Activated naive CD4-positive, alpha-beta T cell treated with anti-CD3 and anti-CD28 coated beads, Interleukin-2, amount 50 U/mL, for 24 hours (primary cell): ENCODE results near the gene KIAA1549.

ENCODE experiments used
- H3K27ac Mint-ChIP-seq: one replicate; pipeline ENCODE4 v1.8.0; 2021; ENCODE audit warnings: mild to moderate bottlenecking, mixed read lengths
- H3K27me3 Mint-ChIP-seq: one replicate; pipeline ENCODE4 v1.8.0; 2021; ENCODE audit warnings: mixed read lengths
- H3K36me3 Mint-ChIP-seq: one replicate; pipeline ENCODE4 v1.8.0; 2021; ENCODE audit warnings: mixed read lengths
- H3K4me1 Mint-ChIP-seq: one replicate; pipeline ENCODE4 v1.8.0; 2021; ENCODE audit warnings: mixed read lengths
- H3K4me3 Mint-ChIP-seq: one replicate; pipeline ENCODE4 v1.8.0; 2021; ENCODE audit warnings: mild to moderate bottlenecking, mixed read lengths
- H3K9me3 Mint-ChIP-seq: one replicate; pipeline ENCODE4 v1.8.0; 2021; ENCODE audit warnings: mixed read lengths

The KIAA1549 gene

DNA sequence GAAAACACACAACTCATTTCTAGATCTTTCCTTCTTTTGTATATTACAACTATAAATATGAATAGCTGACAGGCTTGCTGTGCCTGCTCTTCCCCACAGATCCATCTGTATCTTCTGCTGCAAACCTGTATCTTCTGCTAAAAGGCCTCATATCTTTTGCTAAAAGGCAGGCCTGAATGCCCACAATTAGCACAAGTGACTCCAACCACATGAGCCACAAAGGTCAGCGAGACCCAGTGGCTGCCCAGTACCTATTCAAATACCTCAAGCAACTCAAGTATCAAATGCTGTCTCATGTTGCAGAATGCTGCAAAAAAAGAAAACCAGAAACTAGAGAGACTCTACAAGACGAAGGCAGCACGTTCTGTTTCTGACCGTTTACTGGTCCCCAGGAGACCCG lies 128.7 kb downstream of the KIAA1549 start:
- H3K36me3 Mint-ChIP-seq, result no peaks in the 10 kb centered on the region
- H3K27ac Mint-ChIP-seq, result no peak overlapping the region
- no peaks in the 10 kb centered on the region for H3K4me1 Mint-ChIP-seq
- no peaks in the 10 kb centered on the region for H3K9me3 Mint-ChIP-seq
- H3K27me3 Mint-ChIP-seq, result peaks cover 1% of the 10 kb centered on the region
- no peak overlapping the region for H3K4me3 Mint-ChIP-seq

DNA sequence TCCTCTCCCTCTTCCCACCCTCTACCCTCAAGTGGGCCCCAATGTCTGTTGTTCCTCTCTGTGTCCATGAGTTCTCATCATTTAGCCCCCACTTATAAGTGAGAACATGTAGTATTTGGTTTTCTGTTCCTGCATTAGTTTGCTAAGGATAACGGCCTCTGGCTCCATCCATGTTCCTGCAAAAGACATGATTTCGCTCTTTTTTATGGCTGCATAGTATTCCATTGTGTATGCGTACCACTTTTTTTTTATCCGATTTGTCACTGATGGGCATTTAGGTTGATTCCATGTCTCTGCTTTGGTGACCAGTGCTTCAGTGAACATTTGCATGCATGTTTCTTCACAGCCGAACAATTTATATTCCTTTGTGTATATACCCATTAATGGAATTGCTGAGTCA lies 131.5 kb downstream of the KIAA1549 start:
- Mint-ChIP-seq H3K4me3 (no peak overlapping the region), H3K4me1 (no peaks in the 10 kb centered on the region), H3K36me3 (no peaks in the 10 kb centered on the region), H3K27me3 (no peaks in the 10 kb centered on the region), H3K27ac (peak overlapping the region; percentile 26), H3K9me3 (no peaks in the 10 kb centered on the region)

DNA sequence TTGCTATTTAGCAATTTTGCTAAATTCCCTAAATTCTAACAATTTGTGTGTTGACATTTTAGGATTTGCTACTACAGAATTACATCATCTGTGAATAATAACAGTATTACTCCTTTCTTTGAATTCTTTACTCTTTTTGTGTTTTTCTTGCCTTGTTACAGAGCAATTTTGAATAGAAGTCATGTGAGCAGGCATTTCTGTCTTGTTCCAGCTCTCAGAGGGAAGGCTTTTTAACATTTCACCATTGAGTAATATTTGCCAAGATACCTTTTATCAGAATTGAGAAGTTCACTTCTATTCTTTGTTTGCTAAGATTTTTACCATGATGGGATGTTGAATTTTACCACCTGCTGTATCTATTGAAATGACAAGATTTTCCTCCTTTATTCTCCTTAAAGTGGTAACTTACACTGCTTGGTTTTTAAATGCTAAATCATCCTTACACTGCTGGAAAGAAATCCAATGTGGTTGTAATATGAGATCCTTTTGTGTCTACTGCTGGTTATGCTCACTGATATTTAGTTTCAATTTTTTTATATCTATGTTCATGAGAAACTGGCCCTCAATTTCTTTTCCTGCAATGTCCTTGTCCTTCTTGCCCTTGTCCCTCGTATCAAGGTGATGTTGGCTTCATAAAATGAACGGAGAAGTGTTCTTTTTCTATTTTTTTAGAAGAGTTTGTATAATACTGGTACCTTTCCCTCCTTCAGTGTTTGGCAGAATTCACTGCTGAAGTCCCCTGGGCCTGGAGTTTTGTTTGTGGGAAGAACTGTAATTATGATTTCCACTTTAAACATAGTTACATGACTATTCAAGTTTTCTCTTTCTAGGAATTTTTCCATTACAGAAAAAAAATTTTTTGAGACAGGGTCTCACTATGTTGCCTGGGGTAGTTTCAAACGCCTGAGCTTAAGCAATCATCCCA lies 132.9 kb downstream of the KIAA1549 start:
- Mint-ChIP-seq H3K27me3 (no peaks in the 10 kb centered on the region), H3K36me3 (no peaks in the 10 kb centered on the region), H3K27ac (no peak overlapping the region), H3K9me3 (no peaks in the 10 kb centered on the region), H3K4me3 (no peak overlapping the region), H3K4me1 (no peaks in the 10 kb centered on the region)

DNA sequence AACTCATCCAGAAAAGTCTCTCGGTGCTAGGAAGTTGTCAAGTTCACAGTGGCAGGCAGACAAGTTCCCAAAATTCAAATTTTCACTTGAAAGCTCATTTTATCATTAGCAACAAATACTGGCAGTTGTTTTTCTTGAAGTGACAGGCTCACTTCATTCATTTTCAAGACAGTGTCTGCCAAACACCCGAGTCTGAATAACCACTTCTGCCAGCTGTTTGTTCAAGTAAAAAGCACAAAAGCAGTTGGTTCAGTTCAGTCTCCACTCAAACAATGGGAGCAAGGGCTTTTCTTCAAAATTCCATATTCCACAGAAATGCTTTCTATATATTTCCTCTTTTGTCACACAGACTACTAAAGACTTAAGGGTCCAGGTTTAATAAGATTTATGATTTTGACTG lies 135.5 kb downstream of the KIAA1549 start:
- Mint-ChIP-seq H3K4me3 (no peak overlapping the region), H3K9me3 (no peaks in the 10 kb centered on the region), H3K36me3 (no peaks in the 10 kb centered on the region), H3K27me3 (no peaks in the 10 kb centered on the region), H3K27ac (no peak overlapping the region), H3K4me1 (no peaks in the 10 kb centered on the region)

DNA sequence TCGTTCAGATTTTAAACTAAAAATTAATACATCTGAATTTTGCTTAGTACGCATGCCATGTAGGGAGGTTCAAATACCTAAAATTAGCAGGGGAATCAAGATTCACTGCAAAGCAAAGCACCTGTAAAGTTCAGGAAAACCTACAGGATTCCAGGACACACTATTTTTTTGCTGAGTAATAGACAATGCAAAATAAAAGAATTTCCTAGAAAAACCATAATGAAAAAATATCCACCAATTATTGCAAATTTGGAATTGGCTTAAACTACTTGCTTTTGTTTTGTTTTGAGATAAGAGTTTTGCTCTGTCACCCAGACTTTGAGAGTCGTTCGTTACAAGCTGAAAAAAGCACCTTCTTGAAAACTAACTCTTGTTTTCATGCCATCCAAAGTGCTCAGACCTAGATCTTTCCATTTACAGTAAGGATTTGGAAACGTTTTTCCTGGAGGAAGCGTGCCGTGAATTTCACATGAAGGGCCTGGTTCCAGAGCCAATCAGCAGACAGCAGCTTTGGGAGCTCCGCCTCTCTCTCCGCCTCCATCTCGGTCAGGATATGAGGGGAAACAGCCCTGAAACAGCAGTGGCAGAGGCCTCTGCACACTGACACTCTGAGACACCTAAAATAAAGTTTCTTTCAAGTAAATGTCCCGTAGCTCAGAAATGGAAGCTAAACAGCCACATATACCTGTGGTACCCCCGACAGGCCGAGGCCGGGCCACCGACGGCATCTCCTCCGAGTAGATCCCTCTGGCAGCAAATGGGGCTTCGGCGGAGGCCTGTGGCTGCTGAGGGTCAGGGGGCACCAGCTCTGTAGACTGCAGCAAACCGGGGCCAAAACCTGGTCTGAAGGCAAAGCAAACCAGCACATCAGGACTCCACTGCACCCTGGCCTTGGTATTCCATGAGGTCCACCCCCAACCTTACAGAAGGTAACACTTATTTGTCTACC lies 137.3 kb downstream of the KIAA1549 start:
- Mint-ChIP-seq H3K4me3 (no peak overlapping the region), H3K4me1 (no peaks in the 10 kb centered on the region), H3K9me3 (no peaks in the 10 kb centered on the region), H3K27me3 (peaks cover 3% of the 10 kb centered on the region), H3K36me3 (no peaks in the 10 kb centered on the region), H3K27ac (no peak overlapping the region)

DNA sequence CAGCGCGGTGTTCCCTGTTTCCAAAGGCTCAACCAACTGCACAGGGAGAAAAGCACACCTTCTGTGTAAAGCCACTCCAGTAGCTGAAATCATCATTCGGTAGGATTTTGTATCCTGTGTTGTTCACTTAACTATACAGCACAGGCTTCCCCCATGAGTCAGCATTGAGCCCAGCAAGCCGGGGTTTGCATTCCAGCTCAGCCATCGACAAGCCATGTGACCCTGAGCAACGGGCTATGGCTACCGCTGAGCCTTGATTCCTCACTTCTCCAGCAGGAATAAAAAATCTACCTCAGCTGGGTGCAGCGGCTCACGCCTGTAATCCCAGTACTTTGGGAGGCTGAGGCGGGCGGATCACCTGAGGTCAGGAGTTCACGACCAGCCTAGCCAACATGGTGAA lies 139.1 kb downstream of the KIAA1549 start:
- no peaks in the 10 kb centered on the region for H3K36me3 Mint-ChIP-seq
- no peaks in the 10 kb centered on the region for H3K4me1 Mint-ChIP-seq
- no peaks in the 10 kb centered on the region for H3K9me3 Mint-ChIP-seq
- H3K27me3 Mint-ChIP-seq, result peaks cover 3% of the 10 kb centered on the region
- H3K27ac Mint-ChIP-seq, result no peak overlapping the region
- H3K4me3 Mint-ChIP-seq, result no peak overlapping the region

DNA sequence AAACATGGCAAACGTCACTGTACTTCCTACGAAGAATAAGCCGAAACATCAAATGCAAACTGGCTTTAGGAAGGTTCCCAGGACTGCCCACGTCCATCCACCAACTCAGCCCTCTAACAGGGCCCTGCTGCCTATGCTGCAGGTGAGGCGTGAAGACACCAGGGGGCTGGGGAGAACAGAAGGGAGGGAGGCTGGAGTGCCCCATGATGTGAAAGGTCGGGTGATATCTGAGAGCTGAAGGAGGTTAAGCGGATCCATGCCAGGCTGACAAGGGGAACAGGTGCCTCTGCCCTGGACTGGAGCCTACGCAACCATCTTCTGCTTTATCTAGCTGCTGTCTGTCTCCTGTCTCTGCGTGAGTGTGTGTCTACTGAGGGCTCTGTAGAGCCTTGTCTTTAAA lies 143.0 kb downstream of the KIAA1549 start:
- no peak overlapping the region for H3K4me3 Mint-ChIP-seq
- no peak overlapping the region for H3K27ac Mint-ChIP-seq
- no peaks in the 10 kb centered on the region for H3K4me1 Mint-ChIP-seq
- H3K36me3 Mint-ChIP-seq, result no peaks in the 10 kb centered on the region
- no peaks in the 10 kb centered on the region for H3K9me3 Mint-ChIP-seq
- H3K27me3 Mint-ChIP-seq, result peaks cover 4% of the 10 kb centered on the region

DNA sequence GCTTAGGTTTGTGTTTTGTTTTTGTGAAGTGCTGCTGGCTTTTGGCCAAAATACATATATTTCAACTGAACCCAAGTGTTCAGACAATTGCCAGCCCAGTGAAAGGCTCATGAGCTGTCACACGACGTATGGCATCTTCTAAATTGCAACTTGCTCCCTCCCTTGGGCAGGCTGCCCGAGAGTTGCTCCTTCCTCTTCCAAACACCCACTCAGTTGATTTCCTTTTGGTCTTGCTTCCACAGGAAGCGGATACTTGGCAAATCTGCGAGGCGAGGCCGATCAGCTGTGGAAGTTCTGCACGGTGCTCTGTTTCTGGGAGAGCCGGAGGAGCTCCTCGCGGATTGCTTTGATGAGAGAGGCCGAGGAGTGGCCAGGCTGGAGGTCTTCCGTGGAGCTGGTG lies 143.6 kb downstream of the KIAA1549 start:
- Mint-ChIP-seq H3K27me3 (peaks cover 4% of the 10 kb centered on the region), H3K9me3 (no peaks in the 10 kb centered on the region), H3K27ac (no peak overlapping the region), H3K36me3 (no peaks in the 10 kb centered on the region), H3K4me3 (no peak overlapping the region), H3K4me1 (no peaks in the 10 kb centered on the region)

DNA sequence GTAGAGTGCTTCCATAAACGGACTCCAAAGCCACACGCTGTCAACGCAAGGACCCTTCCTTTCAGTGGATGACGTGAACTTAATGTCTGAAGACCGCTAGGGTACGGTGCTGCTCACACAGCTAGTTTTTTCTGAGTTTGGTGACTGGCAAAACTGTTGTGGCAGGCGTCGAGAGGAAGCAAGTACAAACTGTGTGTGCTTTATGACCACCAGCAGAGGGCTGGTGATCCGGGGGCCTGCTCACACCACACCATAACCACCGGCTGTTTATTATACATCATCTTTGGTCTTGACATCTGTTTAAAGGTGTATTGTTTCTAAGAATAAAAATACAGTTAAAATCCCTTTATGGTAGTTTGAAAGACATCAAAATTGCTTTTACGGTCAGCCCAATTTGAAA lies 146.1 kb downstream of the KIAA1549 start:
- Mint-ChIP-seq H3K9me3 (no peaks in the 10 kb centered on the region), H3K27ac (no peak overlapping the region), H3K4me3 (no peak overlapping the region), H3K36me3 (no peaks in the 10 kb centered on the region), H3K4me1 (no peaks in the 10 kb centered on the region), H3K27me3 (peaks cover 2% of the 10 kb centered on the region)

DNA sequence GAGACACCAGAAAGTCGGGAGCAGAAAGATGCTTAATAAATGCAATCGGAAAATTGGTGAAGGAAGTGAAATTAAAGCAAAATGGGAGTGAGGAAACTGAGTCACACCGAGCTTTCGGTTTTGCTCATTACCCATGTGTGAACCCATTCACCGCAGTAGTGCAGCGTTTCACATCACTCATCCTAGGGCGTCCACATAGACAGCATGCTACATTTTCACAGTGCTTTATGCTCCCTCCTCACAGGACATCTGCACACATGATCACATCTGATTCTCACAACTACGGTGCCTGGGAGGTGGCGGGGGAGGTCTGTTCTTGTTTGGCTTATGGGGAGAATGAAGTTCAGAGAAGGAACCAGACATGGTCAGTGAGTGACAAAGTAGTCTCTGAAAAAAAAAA lies 146.6 kb downstream of the KIAA1549 start:
- H3K27me3 Mint-ChIP-seq, result peaks cover 2% of the 10 kb centered on the region
- no peaks in the 10 kb centered on the region for H3K4me1 Mint-ChIP-seq
- no peak overlapping the region for H3K27ac Mint-ChIP-seq
- no peaks in the 10 kb centered on the region for H3K9me3 Mint-ChIP-seq
- H3K36me3 Mint-ChIP-seq, result no peaks in the 10 kb centered on the region
- no peak overlapping the region for H3K4me3 Mint-ChIP-seq

DNA sequence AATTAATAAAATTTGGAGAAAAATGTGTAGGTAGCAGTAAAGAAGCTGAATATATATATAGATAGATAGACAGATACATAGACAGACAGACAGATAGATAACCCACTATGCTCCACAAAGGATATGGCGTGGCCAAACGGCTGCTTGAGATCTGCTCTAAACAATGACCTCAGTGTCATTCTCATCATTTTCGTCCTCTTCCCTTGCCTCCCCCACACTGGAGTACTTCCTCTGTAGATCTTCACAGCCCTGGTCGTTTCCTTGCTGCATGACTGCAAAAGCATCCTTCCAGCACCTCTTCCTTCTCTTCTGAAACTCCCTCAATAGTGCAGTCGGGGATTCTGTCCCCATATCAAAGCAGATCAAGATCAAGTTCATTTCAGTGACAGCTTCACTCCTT lies 147.6 kb downstream of the KIAA1549 start:
- no peak overlapping the region for H3K4me3 Mint-ChIP-seq
- H3K4me1 Mint-ChIP-seq, result no peaks in the 10 kb centered on the region
- no peak overlapping the region for H3K27ac Mint-ChIP-seq
- H3K27me3 Mint-ChIP-seq, result peaks cover 2% of the 10 kb centered on the region
- H3K9me3 Mint-ChIP-seq, result no peaks in the 10 kb centered on the region
- H3K36me3 Mint-ChIP-seq, result no peaks in the 10 kb centered on the region

DNA sequence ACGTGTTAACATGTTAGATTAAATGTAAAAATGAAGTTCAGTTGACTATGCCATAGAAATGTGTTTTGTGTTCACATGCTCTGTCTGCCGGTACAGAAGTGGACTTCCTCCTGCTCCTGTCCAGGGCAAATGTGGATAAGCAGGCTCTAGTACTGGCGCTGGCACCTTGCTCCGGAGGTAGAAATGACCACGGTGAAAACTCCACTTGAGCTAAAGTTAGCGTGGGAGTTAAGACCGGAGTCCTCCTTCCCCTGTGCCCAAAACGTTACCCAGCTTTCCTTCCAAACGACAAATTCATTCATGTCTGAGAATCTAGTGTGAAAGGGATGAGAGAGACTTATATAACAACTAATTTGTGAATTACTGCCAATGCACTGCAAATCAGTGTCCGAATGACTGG lies 148.2 kb downstream of the KIAA1549 start:
- Mint-ChIP-seq H3K27ac (no peak overlapping the region), H3K4me1 (no peaks in the 10 kb centered on the region), H3K27me3 (peaks cover 2% of the 10 kb centered on the region), H3K4me3 (no peak overlapping the region), H3K9me3 (no peaks in the 10 kb centered on the region), H3K36me3 (no peaks in the 10 kb centered on the region)

DNA sequence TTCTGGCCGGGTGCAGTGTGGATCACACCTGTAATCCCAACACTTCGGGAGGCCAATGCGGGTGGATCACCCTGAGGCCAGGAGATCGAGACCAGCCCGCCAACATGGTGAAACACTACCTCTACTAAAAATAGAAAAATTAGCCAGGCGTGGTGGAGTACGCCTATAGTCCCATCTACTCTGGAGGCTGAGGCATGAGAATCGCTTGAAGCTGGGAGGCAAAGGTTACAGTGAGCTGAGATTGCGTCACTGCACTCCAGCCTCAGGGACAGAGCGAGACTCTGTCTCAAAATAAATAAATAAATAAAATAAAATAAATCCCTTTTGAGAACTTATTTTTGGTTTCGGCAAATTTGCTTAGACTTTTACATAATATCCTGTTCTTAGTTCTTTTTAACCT lies 151.9 kb downstream of the KIAA1549 start:
- H3K9me3 Mint-ChIP-seq, result no peaks in the 10 kb centered on the region
- H3K27ac Mint-ChIP-seq, result no peak overlapping the region
- H3K4me3 Mint-ChIP-seq, result no peak overlapping the region
- H3K27me3 Mint-ChIP-seq, result peaks cover 2% of the 10 kb centered on the region
- H3K36me3 Mint-ChIP-seq, result no peaks in the 10 kb centered on the region
- peaks cover 8% of the 10 kb centered on the region for H3K4me1 Mint-ChIP-seq

DNA sequence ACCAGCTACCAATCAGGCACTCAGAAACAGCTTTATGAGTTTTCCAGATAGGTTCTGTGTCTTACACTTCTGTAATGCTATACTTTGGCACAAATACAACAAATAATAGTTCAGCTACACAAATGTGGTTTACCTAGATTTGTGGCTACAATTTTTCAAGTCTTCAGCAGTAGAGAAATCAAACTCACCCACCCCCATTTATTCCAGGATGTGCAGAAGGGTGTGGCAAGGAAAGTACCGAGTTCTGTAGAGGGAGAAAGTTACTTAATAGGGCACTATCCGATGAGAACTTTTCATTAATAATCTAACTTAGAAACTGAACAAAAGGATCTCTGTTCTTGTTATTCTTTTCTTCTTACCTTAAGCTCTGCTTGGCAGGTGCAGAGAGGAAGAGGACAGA lies 152.9 kb downstream of the KIAA1549 start:
- no peaks in the 10 kb centered on the region for H3K36me3 Mint-ChIP-seq
- peaks cover 8% of the 10 kb centered on the region for H3K4me1 Mint-ChIP-seq
- no peak overlapping the region for H3K27ac Mint-ChIP-seq
- H3K9me3 Mint-ChIP-seq, result no peaks in the 10 kb centered on the region
- H3K4me3 Mint-ChIP-seq, result no peak overlapping the region
- H3K27me3 Mint-ChIP-seq, result peaks cover 2% of the 10 kb centered on the region

DNA sequence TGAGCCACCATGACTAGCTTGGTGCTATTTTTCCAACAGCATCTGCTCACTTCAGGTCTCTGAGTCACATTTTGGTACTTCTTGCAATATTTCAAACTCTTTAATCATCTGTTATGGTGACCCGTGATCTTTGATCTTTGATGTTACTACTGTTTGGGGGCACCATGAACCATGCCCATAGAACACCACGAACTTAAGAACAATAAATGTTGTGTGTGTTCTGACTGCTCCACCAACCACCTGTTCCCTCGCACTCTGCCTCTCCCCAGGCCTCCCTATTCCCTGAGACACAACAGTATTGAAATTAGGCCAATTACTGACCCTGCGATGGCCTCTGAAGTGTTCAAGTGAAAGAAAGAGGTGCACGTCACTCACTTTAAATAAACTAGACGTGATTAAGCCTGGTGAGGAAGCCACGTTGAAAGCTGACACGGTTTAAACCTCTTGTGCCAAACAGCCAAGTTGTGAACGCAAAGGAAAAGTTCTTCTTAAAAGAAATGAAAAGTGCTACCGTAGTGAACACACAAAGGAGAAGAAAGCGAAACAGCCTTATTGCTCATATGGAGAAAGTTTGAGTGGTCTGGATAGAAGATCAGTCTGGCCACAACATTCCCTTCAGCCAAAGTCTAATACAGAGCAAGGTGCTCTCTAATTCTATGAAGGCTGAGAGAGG lies 156.0 kb downstream of the KIAA1549 start:
- H3K4me3 Mint-ChIP-seq, result no peak overlapping the region
- H3K27me3 Mint-ChIP-seq, result peaks cover 2% of the 10 kb centered on the region
- no peaks in the 10 kb centered on the region for H3K36me3 Mint-ChIP-seq
- H3K9me3 Mint-ChIP-seq, result no peaks in the 10 kb centered on the region
- H3K27ac Mint-ChIP-seq, result no peak overlapping the region
- peaks cover 8% of the 10 kb centered on the region for H3K4me1 Mint-ChIP-seq
